Left ventricle myocardium inferior (tissue), 1 donor: ENCODE results near the gene SNX15. TPM values are rescaled to one million over a fixed set of nuclear protein-coding genes. Genes with fewer than 3 reads are reported as not detected.

ENCODE experiments used
- DNase-seq: peaks from one replicate; pipeline ENCODE4 v3.0.0-alpha.2; 2020
- H3K27ac ChIP-seq: fragments of 200-600 bp; replicated peaks from 2 replicates; pipeline ENCODE4 v1.8.0; 2021
- H3K27me3 ChIP-seq: fragments of 200-600 bp; 2 replicates; pipeline ENCODE4 v1.8.0; 2021; ENCODE audit warnings: low read depth
- H3K36me3 ChIP-seq: fragments of 200-600 bp; 2 replicates; pipeline ENCODE4 v1.8.0; 2021
- H3K4me1 ChIP-seq: fragments of 200-600 bp; 2 replicates; pipeline ENCODE4 v1.8.0; 2021
- H3K4me3 ChIP-seq: fragments of 200-600 bp; 2 replicates; pipeline ENCODE4 v1.8.0; 2021; ENCODE audit warnings: mild to moderate bottlenecking, moderate library complexity
- H3K9me3 ChIP-seq: fragments of 200-600 bp; replicated peaks from 2 replicates; pipeline ENCODE4 v1.8.0; 2021
- CTCF ChIP-seq: fragments of 200-600 bp; IDR thresholded peaks from 2 replicates; pipeline ENCODE4 v1.8.0; 2021; ENCODE audit warnings: antibody characterized with exemption, mild to moderate bottlenecking, borderline replicate concordance
- intact Hi-C: fragments of 100-400 bp; cut with micrococcal nuclease; formaldehyde crosslinking; loops from one replicate; pipeline ENCODE4 v1.11.0; 2022
- total RNA-seq: library from RNA; stranded (reverse); fragmentation: NEBNext Ultra II Directional; extraction: Animal tissue kit (Norgen Biotek cat#: 25700); gene quantifications from one replicate; pipeline ENCODE4 v1.2.1, GENCODE V29; 2021
- donor health status: DM: no; HTN: yes; CAD: no; lungs with severe emphysema.

Gene SNX15
- total RNA-seq, 1 donor from 2014 or later = 15.7 TPM

DNA sequence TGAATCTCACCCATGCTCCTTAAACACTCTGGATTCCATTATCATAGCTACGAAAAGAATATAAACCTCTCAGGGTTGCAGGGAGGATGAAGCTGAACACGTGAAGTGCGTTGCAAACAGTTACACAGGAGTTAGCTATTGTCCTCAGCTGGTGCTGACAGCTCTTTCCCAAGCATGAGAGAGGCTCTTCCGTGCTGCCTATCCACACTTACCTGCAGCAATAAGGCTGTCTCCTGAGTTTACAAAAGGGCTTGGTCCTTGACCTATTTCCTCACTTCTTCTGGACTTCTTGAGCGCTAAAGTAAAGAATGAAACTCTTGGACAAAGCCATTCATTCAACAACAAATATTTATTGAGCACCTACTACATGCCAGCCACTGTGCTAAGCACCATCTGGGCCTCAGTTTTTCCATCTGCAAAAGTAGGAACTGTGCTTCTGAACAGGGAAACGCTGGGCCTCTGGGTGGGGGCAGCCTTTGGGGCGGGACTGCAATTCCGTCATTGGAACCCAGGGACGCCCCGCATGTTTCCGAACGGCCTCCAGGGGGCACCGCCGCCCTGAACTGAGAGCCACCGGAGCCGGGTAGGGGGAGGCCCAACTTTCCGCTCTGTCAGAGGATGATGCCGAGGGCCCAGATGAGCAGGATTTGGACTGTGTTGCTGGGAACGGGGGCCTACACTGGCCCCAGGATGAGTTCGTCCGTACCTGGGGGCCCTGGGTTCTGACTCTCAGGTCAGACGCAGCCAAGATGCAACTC, 13.9 kb upstream of the SNX15 start:
- intact Hi-C loops = no loop called here
- TF ChIP-seq CTCF = peak; percentile 73
- H3K27ac ChIP-seq = peak overlapping the region; percentile 100
- H3K4me3 ChIP-seq = peak overlapping the region; percentile 86
- no peaks in the 10 kb centered on the region for H3K9me3 ChIP-seq
- peaks cover 34% of the 10 kb centered on the region for H3K4me1 ChIP-seq
- peaks cover 5% of the 10 kb centered on the region for H3K36me3 ChIP-seq
- H3K27me3 ChIP-seq = no peaks in the 10 kb centered on the region
- peak; percentile 92 for DNase-seq

DNA sequence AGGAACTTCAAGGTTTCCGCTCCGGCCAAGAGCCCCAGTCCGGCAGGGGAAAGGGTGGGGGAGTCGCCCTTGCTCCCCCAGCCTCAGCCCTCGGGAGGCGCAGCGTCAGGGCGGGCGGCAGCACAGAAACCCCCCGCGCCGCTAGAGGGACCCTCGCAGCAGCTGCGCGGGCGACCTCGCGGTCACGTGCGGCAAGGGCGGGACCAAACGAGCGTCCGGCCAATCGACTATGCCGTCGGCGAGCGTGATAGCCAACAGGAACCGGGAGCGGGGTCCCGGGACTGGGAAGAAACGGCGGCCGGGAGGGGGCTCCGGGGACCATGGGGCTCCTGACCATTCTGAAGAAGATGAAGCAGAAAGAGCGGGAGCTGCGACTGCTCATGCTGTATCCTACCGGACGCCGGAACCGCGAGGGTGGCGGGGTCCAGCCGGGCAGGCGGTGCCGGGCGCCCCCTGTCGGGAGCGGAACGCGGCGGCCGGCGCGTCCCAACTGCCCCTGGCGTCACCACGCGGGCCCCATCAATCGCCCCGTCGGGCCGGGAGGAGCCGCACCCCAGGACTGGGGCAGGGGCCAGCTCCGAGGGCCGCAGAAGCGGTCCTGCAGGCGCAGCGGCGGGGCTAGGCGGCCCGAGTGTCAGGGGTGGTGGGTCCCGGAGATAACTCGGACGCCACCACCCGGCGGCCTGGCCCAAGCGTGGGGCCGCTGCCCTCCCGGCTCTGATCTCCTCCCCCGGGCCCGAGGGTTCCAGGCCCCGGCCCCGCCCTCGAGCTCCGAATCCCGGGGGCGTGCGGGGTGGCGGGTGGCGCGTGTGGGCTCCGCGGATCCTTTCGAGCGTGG, 13.1 kb upstream of the SNX15 start, which contains the start of gene ARL2:
ARL2 (plus strand) TSS at position 273 of the 838 bp plus-strand sequence; CDS start at position 321, 48 bp downstream.
- intact Hi-C loops = no loop called here
- peak within 1 kb of the TSS; percentile 86 for H3K4me3 ChIP-seq
- peaks cover 13% of the 10 kb centered on the region for H3K36me3 ChIP-seq
- H3K9me3 ChIP-seq = no peaks in the 10 kb centered on the region
- peak within 1 kb of the TSS; percentile 100 for H3K27ac ChIP-seq
- peaks cover 34% of the 10 kb centered on the region for H3K4me1 ChIP-seq
- peak; percentile 80 for TF ChIP-seq CTCF
- H3K27me3 ChIP-seq = no peaks in the 10 kb centered on the region
- peak; percentile 95 for DNase-seq

DNA sequence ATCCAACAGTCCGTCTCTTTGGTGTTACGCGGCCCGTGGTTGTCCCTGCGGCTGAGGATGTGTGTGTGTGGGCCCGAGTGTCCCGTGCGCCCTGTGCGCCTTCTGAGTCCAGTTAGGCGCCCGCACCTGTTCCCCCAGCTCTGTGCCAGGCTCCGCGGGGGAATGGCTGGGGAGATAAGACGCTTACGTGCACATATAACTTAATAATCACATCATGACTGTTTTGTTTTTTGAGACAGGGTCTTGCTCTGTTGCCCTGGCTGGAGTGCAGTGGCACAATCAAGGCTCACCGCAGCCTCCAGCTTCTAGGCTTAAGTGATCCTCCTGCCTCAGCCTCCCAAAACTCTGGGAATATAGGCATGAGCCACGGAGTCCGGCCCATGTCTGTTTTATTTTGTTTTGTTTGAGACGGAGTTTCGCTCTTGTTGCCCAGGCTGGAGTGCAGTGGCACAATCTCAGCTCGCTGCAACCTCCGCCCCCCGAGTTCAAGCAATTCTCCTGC, 12.5 kb upstream of the SNX15 start:
- no peak for TF ChIP-seq CTCF
- intact Hi-C loops = no loop called here
- no peaks in the 10 kb centered on the region for H3K9me3 ChIP-seq
- H3K4me1 ChIP-seq = peaks cover 34% of the 10 kb centered on the region
- H3K27me3 ChIP-seq = no peaks in the 10 kb centered on the region
- DNase-seq = no peak
- peak overlapping the region; percentile 100 for H3K27ac ChIP-seq
- peak overlapping the region; percentile 86 for H3K4me3 ChIP-seq
- peaks cover 19% of the 10 kb centered on the region for H3K36me3 ChIP-seq

DNA sequence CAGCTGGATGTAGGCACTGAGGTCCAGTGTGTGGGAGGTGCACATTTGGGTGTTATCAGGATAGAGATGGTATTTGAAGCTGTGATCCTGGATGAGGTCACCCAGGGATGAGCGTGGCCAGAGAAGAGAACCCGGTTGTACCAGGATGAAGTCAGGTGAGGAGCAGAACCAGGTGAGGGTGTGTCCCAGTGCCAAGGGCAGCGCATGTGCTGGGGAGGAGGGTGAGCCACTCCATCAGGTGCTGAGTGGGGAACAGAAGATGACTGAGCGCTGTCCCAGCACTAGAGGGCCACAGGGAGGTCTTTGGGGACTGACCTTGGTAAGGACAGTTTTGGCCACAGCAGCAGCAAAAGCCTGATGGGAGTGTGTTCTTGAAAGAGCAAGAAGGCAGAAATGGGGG, 10.5 kb upstream of the SNX15 start:
- Histone ChIP-seq H3K36me3 (peaks cover 36% of the 10 kb centered on the region), H3K27me3 (no peaks in the 10 kb centered on the region), H3K4me3 (no peak overlapping the region), H3K4me1 (peaks cover 34% of the 10 kb centered on the region), H3K9me3 (no peaks in the 10 kb centered on the region), H3K27ac (no peak overlapping the region)
- intact Hi-C loops = no loop called here
- DNase-seq = no peak
- TF ChIP-seq CTCF = no peak

- no peak for DNase-seq
- Histone ChIP-seq H3K4me3 (no peak overlapping the region), H3K36me3 (peaks cover 42% of the 10 kb centered on the region), H3K9me3 (no peaks in the 10 kb centered on the region), H3K4me1 (peaks cover 31% of the 10 kb centered on the region), H3K27me3 (no peaks in the 10 kb centered on the region), H3K27ac (no peak overlapping the region)
- TF ChIP-seq CTCF = no peak
- intact Hi-C loops = no loop called here
These were observed 9.3 kb upstream of the SNX15 start for GRCh38 chr11:65017937-65018336.
